IPS-NIHi7 (cell line): ENCODE data around the gene GRAMD1B.

Experiments
- DNase-seq: peaks from one replicate; pipeline ENCODE4 v3.0.0; 2012; ENCODE audit warnings: mixed read lengths; ENCODE audit errors: extremely low spot score

GRAMD1B gene

DNA sequence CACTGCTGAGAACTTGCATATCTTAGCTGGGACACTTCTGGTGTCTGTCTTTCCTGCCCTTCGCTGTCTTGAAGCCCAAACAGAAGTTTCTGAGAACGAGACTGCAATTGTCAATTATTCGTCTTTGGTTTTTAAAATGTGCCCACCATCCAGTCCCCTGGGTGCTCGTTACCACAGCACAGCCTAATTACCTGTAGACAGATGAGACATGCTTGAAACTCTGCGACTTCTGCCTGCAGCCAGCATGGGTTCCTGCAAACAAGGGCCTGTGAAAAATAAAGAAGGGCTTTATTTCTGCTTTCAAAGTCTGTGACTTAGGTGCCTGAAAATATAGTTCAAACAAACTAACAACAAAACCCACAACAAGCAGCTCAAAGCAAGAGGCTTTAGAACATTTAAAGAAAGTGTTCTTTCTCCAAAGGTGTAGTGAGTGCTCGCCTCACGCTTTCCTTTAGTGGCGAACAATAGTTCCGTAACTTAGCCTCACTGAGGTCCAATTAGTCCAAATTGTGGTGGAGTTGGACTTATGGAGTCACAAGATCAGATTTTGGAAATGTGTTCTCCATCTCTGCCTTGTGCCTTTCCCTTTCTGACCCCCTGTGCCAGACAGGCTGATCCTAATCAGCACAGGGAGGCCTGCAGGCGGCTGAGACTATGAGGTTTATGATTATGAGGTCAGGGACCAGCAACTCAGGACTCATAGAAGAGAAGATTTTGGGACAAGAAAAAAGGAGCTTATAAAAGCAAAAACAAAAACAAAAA lies 20.4 kb upstream of the GRAMD1B start:
- DNase-seq = no peak

GRCh38 chr11:123410218-123410549 lies 19.9 kb upstream of the GRAMD1B start:
- DNase-seq = no peak

DNA sequence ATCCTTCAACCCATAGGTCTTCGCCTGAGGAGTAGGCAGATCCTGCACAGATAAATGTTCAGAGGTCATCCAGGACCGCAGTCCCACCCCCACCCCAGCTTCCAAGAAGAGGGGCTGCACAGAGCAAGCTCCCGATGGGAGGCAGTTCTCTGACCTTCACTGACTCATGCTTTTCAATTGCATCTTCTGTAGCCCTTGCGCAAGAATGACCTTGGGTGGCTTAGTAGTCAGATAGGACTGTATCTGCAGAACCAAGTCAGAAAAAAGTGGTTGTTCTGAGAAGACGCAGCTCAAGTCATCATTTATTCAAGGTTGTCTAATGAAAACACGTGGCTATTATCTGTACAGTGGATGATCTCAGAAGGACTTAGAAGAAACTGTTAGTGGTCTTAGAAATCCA lies 16.4 kb upstream of the GRAMD1B start:
- no peak for DNase-seq

DNA sequence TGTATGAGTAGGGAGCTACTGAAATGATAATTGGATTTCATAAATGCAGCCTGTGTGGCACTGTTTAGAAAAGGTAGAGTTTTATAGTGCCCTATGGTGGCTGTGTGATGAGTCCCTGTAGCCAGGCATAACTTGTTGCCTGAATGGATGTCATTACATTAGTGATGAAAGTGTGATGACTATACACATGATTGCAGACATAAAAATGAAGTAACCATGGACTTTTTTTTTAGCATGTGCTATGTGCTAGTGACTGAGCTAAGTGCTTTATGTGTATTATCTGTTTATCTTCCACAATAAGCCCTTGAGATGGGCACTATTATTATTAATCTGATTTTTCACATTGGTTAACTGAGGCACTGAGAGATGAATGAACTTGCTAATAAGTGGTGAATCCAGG lies 13.5 kb upstream of the GRAMD1B start:
- no peak for DNase-seq

DNA sequence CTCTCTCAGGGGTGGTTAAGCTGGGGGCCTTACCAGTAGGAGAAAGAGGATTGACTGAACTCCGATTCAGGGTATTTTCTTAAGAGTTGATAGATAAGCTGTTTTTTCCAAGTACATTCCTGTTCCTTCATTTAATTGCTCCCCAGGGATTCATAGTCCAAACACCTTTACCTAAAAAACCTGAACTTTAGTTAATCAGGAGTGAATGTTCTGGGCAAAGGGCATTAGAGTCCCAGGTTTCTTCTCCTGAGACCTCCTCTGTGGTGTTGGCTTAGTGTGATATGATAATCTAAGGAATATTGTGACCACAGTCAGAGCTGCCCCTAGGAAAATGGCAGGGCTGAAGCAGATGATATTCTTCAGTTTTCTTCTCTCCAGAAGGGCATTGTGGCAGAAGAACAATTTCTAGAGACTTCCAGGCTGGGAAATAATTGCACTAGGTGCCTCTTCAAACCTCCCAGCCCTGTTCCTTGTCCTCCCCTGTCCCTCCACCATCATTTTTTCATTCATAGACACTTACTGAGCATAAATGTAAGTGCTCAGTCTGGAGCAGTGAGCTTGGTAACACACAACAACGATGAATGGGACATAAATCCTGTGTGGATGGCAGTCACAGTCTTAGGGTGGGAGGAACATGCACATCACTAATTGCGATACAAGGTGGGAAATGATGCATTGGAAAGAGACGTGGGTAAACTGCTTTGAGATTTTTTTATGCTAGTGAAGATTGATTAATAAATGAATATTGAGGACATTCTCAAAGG lies 11.5 kb upstream of the GRAMD1B start:
- DNase-seq = no peak

- no peak for DNase-seq
Measured at GRCh38 chr11:123419731-123420452, 10.2 kb upstream of the GRAMD1B start.

DNA sequence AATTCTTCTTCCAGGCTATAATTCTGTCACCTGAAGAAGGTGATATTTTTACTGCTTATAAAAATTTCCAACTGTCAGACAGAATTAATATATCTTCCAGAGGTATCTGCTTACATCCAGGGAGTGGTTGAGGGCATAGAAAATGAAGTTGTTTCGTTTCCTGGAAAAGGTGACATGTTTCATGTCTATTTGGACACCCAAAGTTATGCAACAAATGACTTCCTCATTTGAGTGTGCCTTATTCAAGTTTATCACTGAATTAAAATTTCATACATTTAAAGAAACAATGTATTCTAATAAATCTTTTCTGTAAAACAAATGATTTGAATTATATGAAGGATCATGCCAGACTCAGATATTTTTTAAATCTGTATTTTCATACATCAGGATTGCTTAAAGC lies 8.5 kb upstream of the GRAMD1B start:
- DNase-seq = no peak

- DNase-seq = no peak
Measured at GRCh38 chr11:123425367-123425766, 4.7 kb upstream of the GRAMD1B start.

DNA sequence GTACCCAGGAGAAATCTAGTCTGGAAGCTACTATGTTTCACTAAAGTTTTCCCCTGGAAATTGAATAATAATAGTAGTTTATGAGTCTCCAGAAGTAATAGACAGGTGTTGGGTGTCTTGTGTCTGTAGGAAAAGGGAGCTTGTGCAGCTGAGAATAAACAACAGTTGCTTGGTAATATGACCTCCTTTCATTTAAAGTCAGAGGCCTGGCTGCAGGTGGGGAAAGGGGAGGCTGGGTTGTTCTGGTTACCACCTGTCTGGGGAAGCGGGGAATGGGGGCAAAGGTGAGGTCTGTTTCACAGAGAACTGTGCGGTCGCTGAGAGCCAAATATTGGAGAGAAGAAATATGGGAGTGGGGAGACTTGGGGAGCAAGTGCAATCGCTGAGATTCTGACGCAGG lies 3.3 kb upstream of the GRAMD1B start:
- DNase-seq = no peak

GRCh38 chr11:123427405-123427804 lies 2.7 kb upstream of the GRAMD1B start:
- DNase-seq = no peak

DNA sequence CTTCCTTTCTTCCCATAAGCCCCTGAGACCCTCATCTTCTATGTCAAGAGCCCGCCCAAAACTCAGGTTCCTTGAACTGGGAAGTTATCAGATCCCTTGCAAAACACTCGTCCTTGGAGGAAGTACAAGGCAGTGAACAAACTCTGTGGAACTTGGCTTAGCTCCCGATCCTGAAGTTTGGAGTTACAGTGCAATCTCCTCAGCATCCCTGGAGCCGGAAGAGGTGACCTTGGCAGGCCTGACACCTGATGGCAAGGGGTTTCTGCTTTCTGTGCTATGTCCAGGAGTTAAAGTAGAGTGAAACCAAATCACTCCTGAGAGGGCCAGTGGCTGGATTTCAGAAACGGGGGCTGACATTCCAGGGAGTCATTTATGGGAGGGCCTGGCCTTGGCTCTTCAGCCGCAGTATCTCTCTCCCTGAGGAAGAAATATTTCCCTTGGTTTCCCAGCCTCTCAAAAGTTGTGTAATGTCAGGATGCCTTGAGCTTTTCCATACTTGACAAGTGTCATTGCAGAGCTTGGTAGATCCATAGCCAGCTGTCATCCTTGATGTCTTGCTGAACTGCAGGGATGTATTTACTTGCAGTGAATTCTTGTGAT lies 1.9 kb upstream of the GRAMD1B start:
- no peak for DNase-seq

DNA sequence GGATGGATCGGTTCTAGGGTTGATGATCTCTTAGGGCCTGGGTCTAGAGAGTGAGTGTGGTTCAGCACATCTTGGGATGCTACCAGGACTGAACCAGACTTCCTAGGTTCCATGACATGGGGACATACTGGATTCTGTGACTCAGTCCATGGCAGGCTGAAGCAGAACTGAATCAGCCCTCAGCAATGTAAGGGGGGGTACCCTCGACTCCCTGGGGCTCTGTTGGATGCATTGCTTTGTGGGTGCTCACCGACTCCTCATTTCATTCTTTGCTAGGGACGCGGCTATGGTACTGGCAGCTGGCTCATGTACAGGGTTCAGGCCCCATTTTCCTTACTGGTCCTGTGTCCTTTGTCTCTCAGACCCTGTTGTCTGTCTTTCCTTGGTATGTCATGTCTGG lies 733 bp upstream of the GRAMD1B start:
- DNase-seq = no peak

GRCh38 chr11:123430721-123431497 lies 840 bp downstream of the GRAMD1B start:
- DNase-seq = peak; percentile 57

DNA sequence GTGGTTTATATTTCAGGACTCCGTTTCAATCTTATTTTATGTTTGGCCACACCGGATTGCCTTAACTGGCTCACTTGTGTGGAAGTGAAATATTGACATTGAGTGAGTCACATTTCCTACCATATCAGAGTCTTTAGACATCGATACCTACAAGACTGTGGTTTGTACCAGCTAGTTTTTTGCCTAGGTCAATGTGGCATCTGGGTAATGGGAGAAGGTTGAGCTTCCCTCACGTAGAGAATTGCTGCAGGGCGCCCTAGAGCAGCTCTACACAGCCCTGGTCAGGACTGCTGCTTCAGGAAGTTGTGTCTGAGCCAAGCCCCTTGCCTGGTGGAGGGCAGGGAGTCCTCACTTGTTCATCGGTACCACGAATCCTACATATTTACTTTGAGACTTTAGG lies 1.6 kb downstream of the GRAMD1B start:
- DNase-seq = no peak

DNA sequence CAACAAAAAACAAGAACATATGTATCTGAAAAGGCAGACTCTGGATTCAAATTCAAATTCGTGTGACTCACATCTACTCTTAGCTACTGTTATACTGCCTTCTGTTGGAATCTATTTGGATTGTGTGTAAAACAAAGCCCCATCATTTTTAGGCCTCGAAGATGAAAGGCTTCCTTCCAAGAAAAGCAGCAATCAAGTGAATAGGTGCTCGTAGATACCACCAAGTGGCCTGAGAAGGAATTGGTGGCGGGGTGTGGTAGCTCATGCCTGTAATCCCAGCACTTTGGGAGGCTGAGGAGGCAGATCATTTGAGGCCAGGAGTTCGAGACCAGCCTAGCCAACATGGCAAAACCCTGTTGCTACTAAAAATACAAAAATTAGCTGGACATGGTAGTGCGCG lies 4.2 kb downstream of the GRAMD1B start:
- DNase-seq = peak; percentile 41

- DNase-seq = peak; percentile 33
Measured at GRCh38 chr11:123434911-123435310, 4.8 kb downstream of the GRAMD1B start.

- DNase-seq = no peak
Measured at GRCh38 chr11:123437236-123437979, 7.3 kb downstream of the GRAMD1B start.

GRCh38 chr11:123438131-123438627 lies 8.1 kb downstream of the GRAMD1B start:
- DNase-seq = peak; percentile 45

DNA sequence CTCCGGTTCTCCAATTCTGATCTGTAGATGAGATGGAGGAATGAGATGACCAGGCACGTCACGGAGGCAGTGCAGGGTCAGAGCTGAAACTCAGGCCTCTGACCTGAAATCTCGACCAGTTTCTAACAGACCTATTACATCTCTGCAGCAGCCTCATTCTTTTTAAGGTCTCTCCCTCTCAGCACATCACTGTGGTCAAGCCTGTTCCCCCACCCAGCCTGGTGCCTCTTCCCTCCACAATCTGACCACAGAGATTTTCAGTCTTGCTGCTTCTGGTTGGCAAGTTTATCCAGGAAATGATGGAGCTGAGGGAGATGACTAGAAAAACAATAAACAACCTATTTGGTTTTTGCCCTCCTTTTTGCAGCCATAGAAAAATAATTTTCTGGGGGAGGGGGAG lies 9.5 kb downstream of the GRAMD1B start:
- DNase-seq = no peak

DNA sequence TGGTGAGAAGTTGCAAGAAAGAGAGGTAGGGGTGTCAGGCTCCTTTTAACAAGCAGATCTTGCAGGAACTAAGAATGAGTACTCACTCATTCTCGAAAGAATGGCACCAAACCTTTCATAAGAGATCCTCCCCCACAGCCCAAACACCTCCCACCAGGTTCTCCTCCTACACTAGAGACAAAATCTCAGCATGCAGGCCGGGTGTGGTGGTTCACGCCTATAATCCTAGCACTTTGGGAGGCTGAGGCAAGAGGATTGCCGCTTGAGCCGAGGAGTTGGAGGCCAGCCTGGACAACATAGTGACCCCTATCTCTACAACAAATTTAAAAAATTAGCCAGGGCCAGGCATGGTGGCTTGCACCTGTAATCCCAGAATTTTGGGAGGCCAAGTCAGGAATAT lies 11.1 kb downstream of the GRAMD1B start:
- no peak for DNase-seq
